HAP-1 (cell line): ENCODE measurements around the gene RCSD1.

Source experiments
- DNase-seq, 2 experiments: peaks; one replicate each; pipeline ENCODE4 v3.0.0-alpha.2; 2016 to 2020; ENCODE audit warnings: low spot score in 2 of 2
- H3K27me3 ChIP-seq: fragments of 250-450 bp; sonication (Bioruptor Pico); 2 replicates; pipeline ENCODE4 v1.5.1; 2020; ENCODE audit warnings: low read depth, mild to moderate bottlenecking, moderate library complexity
- H3K36me3 ChIP-seq: fragments of 250-450 bp; sonication (Bioruptor Pico); replicated peaks from 2 replicates; pipeline ENCODE4 v1.5.1; 2020; ENCODE audit warnings: mild to moderate bottlenecking
- H3K4me1 ChIP-seq: fragments of 250-450 bp; sonication (Bioruptor Pico); 2 replicates; pipeline ENCODE4 v1.5.1; 2020; ENCODE audit warnings: mild to moderate bottlenecking
- H3K4me3 ChIP-seq: fragments of 250-450 bp; sonication (Bioruptor Pico); 2 replicates; pipeline ENCODE4 v1.5.1; 2020; ENCODE audit warnings: mild to moderate bottlenecking, moderate library complexity
- H3K9me3 ChIP-seq: fragments of 250-450 bp; sonication (Bioruptor Pico); 2 replicates; pipeline ENCODE4 v1.5.1; 2020; ENCODE audit warnings: mild to moderate bottlenecking, moderate library complexity
- in situ Hi-C: fragments of 300-500 bp; cut with MboI; formaldehyde crosslinking; loops from 3 replicates; pipeline ENCODE4 v1.14.3; 2020; ENCODE audit warnings: low sequenced_read_pairs, inconsistent platforms, mixed read lengths

Gene RCSD1

GRCh38 chr1:167671727-167672511 lies 41.9 kb downstream of the RCSD1 start:
- Histone ChIP-seq H3K4me1 (no peaks in the 10 kb centered on the region), H3K27me3 (no peaks in the 10 kb centered on the region; the same call in 1 of the 2 replicates), H3K36me3 (no peaks in the 10 kb centered on the region), H3K4me3 (no peak overlapping the region), H3K9me3 (no peaks in the 10 kb centered on the region)
- no peak for DNase-seq
- in situ Hi-C loops, result no loop called here

GRCh38 chr1:167672831-167673230 lies 42.8 kb downstream of the RCSD1 start:
- Histone ChIP-seq H3K4me3 (no peak overlapping the region), H3K9me3 (no peaks in the 10 kb centered on the region), H3K36me3 (no peaks in the 10 kb centered on the region), H3K27me3 (no peaks in the 10 kb centered on the region; the same call in 1 of the 2 replicates), H3K4me1 (no peaks in the 10 kb centered on the region)
- in situ Hi-C loops, result no loop called here
- no peak for DNase-seq

- DNase-seq, result no peak
- no peak overlapping the region for H3K4me3 ChIP-seq
- in situ Hi-C loops, result no loop called here
- no peaks in the 10 kb centered on the region for H3K9me3 ChIP-seq
- no peaks in the 10 kb centered on the region; the same call in 1 of the 2 replicates for H3K27me3 ChIP-seq
- no peaks in the 10 kb centered on the region for H3K4me1 ChIP-seq
- no peaks in the 10 kb centered on the region for H3K36me3 ChIP-seq
These were observed 43.2 kb downstream of the RCSD1 start for GRCh38 chr1:167673265-167673664.

GRCh38 chr1:167674156-167674555 lies 44.1 kb downstream of the RCSD1 start:
- Histone ChIP-seq H3K4me3 (no peak overlapping the region), H3K4me1 (no peaks in the 10 kb centered on the region), H3K9me3 (no peaks in the 10 kb centered on the region), H3K27me3 (no peaks in the 10 kb centered on the region; the same call in 1 of the 2 replicates), H3K36me3 (no peaks in the 10 kb centered on the region)
- no peak for DNase-seq
- in situ Hi-C loops, result no loop called here

GRCh38 chr1:167675440-167675839 lies 45.4 kb downstream of the RCSD1 start:
- no peaks in the 10 kb centered on the region for H3K4me1 ChIP-seq
- no peak for DNase-seq
- H3K27me3 ChIP-seq, result no peaks in the 10 kb centered on the region; the same call in 1 of the 2 replicates
- in situ Hi-C loops, result loop anchor here (25.0 kb wide), 1 partner anchor 413 kb away; no protein-coding TSS in a partner anchor
- H3K9me3 ChIP-seq, result no peaks in the 10 kb centered on the region
- no peaks in the 10 kb centered on the region for H3K36me3 ChIP-seq
- no peak overlapping the region for H3K4me3 ChIP-seq

- no peak for DNase-seq
- H3K36me3 ChIP-seq, result no peaks in the 10 kb centered on the region
- H3K4me3 ChIP-seq, result no peak overlapping the region
- no peaks in the 10 kb centered on the region; the same call in 1 of the 2 replicates for H3K27me3 ChIP-seq
- no peaks in the 10 kb centered on the region for H3K9me3 ChIP-seq
- no peaks in the 10 kb centered on the region for H3K4me1 ChIP-seq
- in situ Hi-C loops, result loop anchor here (25.0 kb wide), 1 partner anchor 414 kb away; no protein-coding TSS in a partner anchor
These were observed 46.3 kb downstream of the RCSD1 start for GRCh38 chr1:167676205-167676915.

GRCh38 chr1:167676916-167677848 lies 47.1 kb downstream of the RCSD1 start:
- Histone ChIP-seq H3K36me3 (no peaks in the 10 kb centered on the region), H3K4me3 (no peak overlapping the region), H3K9me3 (no peaks in the 10 kb centered on the region), H3K4me1 (no peaks in the 10 kb centered on the region), H3K27me3 (no peaks in the 10 kb centered on the region; the same call in 1 of the 2 replicates)
- in situ Hi-C loops, result loop anchor here (25.0 kb wide), 1 partner anchor 415 kb away; no protein-coding TSS in a partner anchor
- DNase-seq, result no peak

GRCh38 chr1:167678422-167678821 lies 48.4 kb downstream of the RCSD1 start:
- Histone ChIP-seq H3K9me3 (no peaks in the 10 kb centered on the region), H3K36me3 (no peaks in the 10 kb centered on the region), H3K4me1 (no peaks in the 10 kb centered on the region), H3K27me3 (no peaks in the 10 kb centered on the region; the same call in 1 of the 2 replicates), H3K4me3 (no peak overlapping the region)
- in situ Hi-C loops, result loop anchor here (25.0 kb wide), 1 partner anchor 416 kb away; no protein-coding TSS in a partner anchor
- DNase-seq, result no peak

GRCh38 chr1:167678838-167679237 lies 48.8 kb downstream of the RCSD1 start:
- H3K9me3 ChIP-seq, result no peaks in the 10 kb centered on the region
- no peaks in the 10 kb centered on the region for H3K4me1 ChIP-seq
- no peaks in the 10 kb centered on the region; the same call in 1 of the 2 replicates for H3K27me3 ChIP-seq
- H3K36me3 ChIP-seq, result no peaks in the 10 kb centered on the region
- H3K4me3 ChIP-seq, result no peak overlapping the region
- no peak for DNase-seq
- in situ Hi-C loops, result loop anchor here (25.0 kb wide), 1 partner anchor 417 kb away; no protein-coding TSS in a partner anchor

GRCh38 chr1:167679714-167680113 lies 49.7 kb downstream of the RCSD1 start:
- no peaks in the 10 kb centered on the region; the same call in 1 of the 2 replicates for H3K27me3 ChIP-seq
- in situ Hi-C loops, result loop anchor here (10.0 to 25.0 kb wide), 2 partner anchors 417 to 615 kb away; no protein-coding TSS in a partner anchor
- H3K4me3 ChIP-seq, result no peak overlapping the region
- no peak for DNase-seq
- H3K36me3 ChIP-seq, result no peaks in the 10 kb centered on the region
- no peaks in the 10 kb centered on the region for H3K4me1 ChIP-seq
- no peaks in the 10 kb centered on the region for H3K9me3 ChIP-seq

- no peak for DNase-seq
- H3K27me3 ChIP-seq, result no peaks in the 10 kb centered on the region; the same call in 1 of the 2 replicates
- H3K4me1 ChIP-seq, result no peaks in the 10 kb centered on the region
- no peaks in the 10 kb centered on the region for H3K36me3 ChIP-seq
- H3K9me3 ChIP-seq, result no peaks in the 10 kb centered on the region
- no peak overlapping the region for H3K4me3 ChIP-seq
- in situ Hi-C loops, result loop anchor here (10.0 to 25.0 kb wide), 2 partner anchors 419 to 616 kb away; no protein-coding TSS in a partner anchor
These were observed 51.0 kb downstream of the RCSD1 start for GRCh38 chr1:167681024-167681423.

- in situ Hi-C loops, result loop anchor here (10.0 to 25.0 kb wide), 2 partner anchors 419 to 617 kb away; no protein-coding TSS in a partner anchor
- Histone ChIP-seq H3K27me3 (no peaks in the 10 kb centered on the region; the same call in 1 of the 2 replicates), H3K4me1 (no peaks in the 10 kb centered on the region), H3K36me3 (no peaks in the 10 kb centered on the region), H3K9me3 (no peaks in the 10 kb centered on the region), H3K4me3 (no peak overlapping the region)
- DNase-seq, result no peak
These were observed 51.5 kb downstream of the RCSD1 start for GRCh38 chr1:167681451-167682098.
